AG09309 (cell line): ENCODE data around the gene DNAJC8.
A peak's percentile ranks its signal among the peaks of the same experiment; 100 is the strongest.

ENCODE experiments used
- DNase-seq: peaks from one replicate; pipeline ENCODE4 v3.0.0-alpha.2; 2010; ENCODE audit warnings: low read depth
- H3K4me3 ChIP-seq: 2 replicates; pipeline ENCODE4 v1.5.1; 2011; ENCODE audit warnings: mild to moderate bottlenecking, low read depth, low read length, moderate library complexity; ENCODE audit not compliant: control insufficient read depth
- TF ChIP-seq, protein P1 (sequence below): IDR thresholded peaks from 2 replicates; pipeline ENCODE4 v1.5.1; 2011; ENCODE audit warnings: mild to moderate bottlenecking, low read depth, low read length, inconsistent platforms; ENCODE audit not compliant: insufficient read depth, control insufficient read depth; ENCODE audit errors: missing control alignments

Gene DNAJC8

DNA sequence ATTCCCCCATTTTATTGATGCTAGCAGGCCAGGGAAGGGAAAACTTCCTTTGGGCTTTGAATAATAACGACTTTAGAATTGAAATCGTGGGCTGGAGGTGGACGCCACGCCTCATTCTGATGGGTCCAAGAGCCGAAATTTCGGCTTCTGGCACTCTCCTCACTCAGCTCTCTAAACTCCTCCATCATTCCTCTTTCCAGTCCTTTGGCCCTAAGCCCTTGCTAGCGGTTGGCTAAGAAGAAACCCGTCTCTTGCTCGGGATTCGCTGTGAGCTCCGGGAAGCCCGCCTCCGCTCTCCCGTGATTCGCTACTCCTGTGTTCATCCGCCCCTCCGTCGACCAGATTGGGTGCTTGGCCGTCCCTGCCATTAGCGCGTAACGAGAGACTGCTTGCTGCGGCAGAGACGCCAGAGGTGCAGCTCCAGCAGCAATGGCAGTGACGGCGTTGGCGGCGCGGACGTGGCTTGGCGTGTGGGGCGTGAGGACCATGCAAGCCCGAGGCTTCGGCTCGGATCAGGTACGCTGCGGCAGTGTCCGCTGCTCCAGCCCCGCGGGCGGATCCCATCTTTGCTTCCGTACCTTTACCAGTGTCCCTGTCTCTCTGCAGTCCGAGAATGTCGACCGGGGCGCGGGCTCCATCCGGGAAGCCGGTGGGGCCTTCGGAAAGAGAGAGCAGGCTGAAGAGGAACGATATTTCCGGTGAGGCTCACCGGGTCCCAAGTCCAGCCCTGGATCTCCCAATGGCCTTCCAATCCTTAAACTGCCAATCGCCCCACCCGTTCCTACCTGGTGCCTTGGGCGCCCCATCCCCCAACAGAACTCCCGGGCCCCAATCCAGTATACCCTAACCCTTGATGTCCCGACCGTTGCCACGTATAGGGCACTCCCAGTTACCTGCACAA lies 3.2 kb upstream of the DNAJC8 start, which contains the start of gene ATP5IF1:
TSS of gene ATP5IF1 (plus strand) at position 370 of the 901 bp plus-strand sequence. CDS start at position 430, 60 bp downstream.
- DNase-seq, result peak; percentile 91
- peak within 1 kb of the TSS; percentile 90 for H3K4me3 ChIP-seq
- TF ChIP-seq, protein P1, sequence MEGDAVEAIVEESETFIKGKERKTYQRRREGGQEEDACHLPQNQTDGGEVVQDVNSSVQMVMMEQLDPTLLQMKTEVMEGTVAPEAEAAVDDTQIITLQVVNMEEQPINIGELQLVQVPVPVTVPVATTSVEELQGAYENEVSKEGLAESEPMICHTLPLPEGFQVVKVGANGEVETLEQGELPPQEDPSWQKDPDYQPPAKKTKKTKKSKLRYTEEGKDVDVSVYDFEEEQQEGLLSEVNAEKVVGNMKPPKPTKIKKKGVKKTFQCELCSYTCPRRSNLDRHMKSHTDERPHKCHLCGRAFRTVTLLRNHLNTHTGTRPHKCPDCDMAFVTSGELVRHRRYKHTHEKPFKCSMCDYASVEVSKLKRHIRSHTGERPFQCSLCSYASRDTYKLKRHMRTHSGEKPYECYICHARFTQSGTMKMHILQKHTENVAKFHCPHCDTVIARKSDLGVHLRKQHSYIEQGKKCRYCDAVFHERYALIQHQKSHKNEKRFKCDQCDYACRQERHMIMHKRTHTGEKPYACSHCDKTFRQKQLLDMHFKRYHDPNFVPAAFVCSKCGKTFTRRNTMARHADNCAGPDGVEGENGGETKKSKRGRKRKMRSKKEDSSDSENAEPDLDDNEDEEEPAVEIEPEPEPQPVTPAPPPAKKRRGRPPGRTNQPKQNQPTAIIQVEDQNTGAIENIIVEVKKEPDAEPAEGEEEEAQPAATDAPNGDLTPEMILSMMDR, result no peak

DNA sequence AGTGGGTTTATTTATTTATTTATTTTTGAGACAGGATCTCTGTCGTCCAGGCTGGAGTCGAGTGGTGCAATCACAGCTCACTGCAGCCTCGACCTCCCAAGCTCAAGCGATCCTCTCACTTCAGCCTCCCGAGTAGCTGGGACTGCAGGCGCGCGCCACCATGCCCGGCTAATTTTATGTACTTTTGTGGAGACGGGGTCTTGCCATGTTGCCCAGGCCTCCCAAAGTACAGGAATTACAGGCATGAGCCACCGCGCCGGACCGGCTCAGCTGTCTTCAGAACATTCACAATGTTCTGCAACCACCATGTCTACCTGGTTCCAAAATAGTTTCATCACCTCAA lies 406 bp upstream of the DNAJC8 start:
- TF ChIP-seq, protein P1, result no peak
- no peak for DNase-seq
- no peak overlapping the region for H3K4me3 ChIP-seq

DNA sequence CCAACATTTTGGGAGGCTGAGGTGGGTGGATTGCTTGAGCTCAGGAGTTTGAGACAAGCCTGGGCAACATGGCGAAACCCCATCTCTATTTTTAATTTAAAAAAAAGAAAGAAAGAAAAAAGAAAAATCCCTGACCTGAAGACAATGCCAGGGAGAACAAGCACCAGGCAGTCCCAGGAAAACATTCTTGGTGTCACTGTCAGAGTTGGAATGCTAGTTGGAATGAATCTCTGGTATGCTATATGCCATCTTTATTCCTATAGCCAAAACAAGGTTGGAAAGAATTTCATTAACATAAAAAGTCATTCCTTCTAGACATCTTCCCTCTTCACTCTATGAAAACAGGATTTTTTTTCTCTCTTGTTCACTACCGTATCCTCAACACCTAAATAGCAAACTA lies 2.8 kb downstream of the DNAJC8 start:
- TF ChIP-seq, protein P1, result no peak
- H3K4me3 ChIP-seq, result no peak overlapping the region
- no peak for DNase-seq

DNA sequence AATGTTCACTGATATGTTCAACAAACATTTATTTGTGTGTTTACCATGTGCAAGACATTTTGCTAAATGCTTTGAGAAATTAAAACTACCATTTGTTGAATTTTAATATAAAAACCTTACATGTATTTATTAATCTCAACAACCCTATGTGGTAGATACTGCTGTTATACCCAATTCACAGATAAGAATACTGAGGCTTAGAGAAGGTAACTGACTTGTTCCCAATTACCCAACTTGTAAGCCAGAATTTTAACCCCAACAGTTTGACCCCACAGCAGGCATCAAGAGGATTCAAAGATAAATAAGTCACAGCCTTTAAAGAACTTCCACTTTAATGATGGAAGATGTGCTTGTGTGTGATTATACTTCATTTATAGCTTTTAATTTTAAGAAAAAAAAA lies 3.7 kb downstream of the DNAJC8 start:
- no peak overlapping the region for H3K4me3 ChIP-seq
- DNase-seq, result no peak
- TF ChIP-seq, protein P1, result no peak

DNA sequence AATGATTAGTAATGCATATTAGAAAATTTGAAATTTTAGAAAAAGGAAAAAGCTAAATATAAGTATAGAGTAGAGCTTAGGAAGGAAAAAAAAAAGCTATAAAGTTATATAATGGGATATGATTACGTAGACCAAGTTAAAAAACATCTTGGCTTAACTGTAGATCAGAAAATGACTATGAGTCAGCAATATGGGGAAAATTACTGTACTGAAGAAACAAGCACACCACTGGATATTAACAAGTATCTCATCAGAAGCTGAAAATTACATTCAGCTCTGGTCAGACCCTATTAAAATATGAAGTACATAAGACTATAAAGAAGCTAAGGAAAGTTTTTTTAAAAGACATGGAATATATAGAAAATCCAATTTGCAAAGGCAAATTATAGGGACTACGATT lies 19.5 kb downstream of the DNAJC8 start:
- no peak overlapping the region for H3K4me3 ChIP-seq
- DNase-seq, result no peak
- TF ChIP-seq, protein P1, result no peak

DNA sequence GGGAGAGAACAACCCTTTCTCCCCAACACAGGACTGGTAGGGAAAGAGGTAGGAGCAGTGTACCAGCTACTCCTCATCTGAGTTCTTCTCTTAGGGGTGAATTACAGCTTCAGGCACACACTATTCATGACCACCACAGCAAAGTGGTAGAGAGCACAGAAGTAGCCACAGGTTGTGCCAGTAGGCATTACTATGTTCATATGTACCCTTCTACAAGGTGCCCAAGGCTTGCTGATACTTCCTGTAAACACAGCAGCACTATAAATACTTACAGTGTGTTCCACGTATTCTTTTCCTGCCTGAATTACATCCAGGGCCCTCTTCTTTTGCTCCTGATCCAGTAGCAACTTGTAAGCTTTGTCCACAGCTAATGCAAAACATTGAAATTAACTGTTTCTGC lies 23.1 kb downstream of the DNAJC8 start:
- TF ChIP-seq, protein P1, result no peak
- no peak overlapping the region for H3K4me3 ChIP-seq
- no peak for DNase-seq
